GM23248 (cell line): ENCODE results near the gene TECPR2.
"Not testable (repeated sequence)": the region's sequence is repeated elsewhere in the genome, so short reads cannot be mapped to it uniquely, and the experiment has no call there.

ENCODE experiments used
- EZH2 ChIP-seq: fragments of 200-600 bp; sonication (generic); IDR thresholded peaks from 2 replicates; pipeline ENCODE4 v1.6.1; 2018; ENCODE audit warnings: antibody characterized with exemption, mild to moderate bottlenecking; ENCODE audit not compliant: insufficient read depth, poor library complexity, severe bottlenecking
- EZH2phosphoT487 ChIP-seq: fragments of 200-600 bp; sonication (generic); IDR thresholded peaks from 2 replicates; pipeline ENCODE4 v1.6.1; 2018; ENCODE audit warnings: antibody characterized with exemption, moderate library complexity, mild to moderate bottlenecking, low read depth; ENCODE audit not compliant: insufficient read depth

GRCh38 chr14:102329381-102329780 lies 33.4 kb upstream of the TECPR2 start:
- not testable (repeated sequence) for TF ChIP-seq EZH2, EZH2phosphoT487
